ENCODE results near the gene SLC25A38.
A peak's percentile ranks its signal among the peaks of the same experiment; 100 is the strongest.

The SLC25A38 gene

GRCh38 chr3:39378088-39378487 lies 5.1 kb upstream of the SLC25A38 start:
- TF ChIP-seq CTCF (IDR thresholded peaks at IDR 0.05; ENCODE audit: low read depth, low read length, missing control alignments): peak; percentile 82
- DNase-seq (ENCODE audit: extremely low read depth, low read depth): no peak
- no peak overlapping the region for H3K4me3 ChIP-seq (replicated peaks; ENCODE audit: low read depth, low read length)

GRCh38 chr3:39378957-39379777 lies 4.0 kb upstream of the SLC25A38 start:
- no peak for TF ChIP-seq CTCF (IDR thresholded peaks at IDR 0.05; ENCODE audit: low read depth, low read length, missing control alignments)

GRCh38 chr3:39379778-39380155 lies 3.4 kb upstream of the SLC25A38 start:
- no peak overlapping the region for H3K4me3 ChIP-seq (replicated peaks; ENCODE audit: low read depth, low read length)
- no peak for DNase-seq (ENCODE audit: extremely low read depth, low read depth)
- no peak for TF ChIP-seq CTCF (IDR thresholded peaks at IDR 0.05; ENCODE audit: low read depth, low read length, missing control alignments)

More at GRCh38 chr3:39378957-39379777, 4.0 kb upstream of the SLC25A38 start:
- H3K4me3 ChIP-seq (replicated peaks; ENCODE audit: low read depth, low read length): no peak overlapping the region
- no peak for DNase-seq (ENCODE audit: extremely low read depth, low read depth)

- H3K4me3 ChIP-seq (replicated peaks; ENCODE audit: low read depth, low read length): no peak overlapping the region
- no peak for TF ChIP-seq CTCF (IDR thresholded peaks at IDR 0.05; ENCODE audit: low read depth, low read length, missing control alignments)
- DNase-seq (ENCODE audit: extremely low read depth, low read depth): no peak
Observed at GRCh38 chr3:39381432-39381831, 1.7 kb upstream of the SLC25A38 start.

GRCh38 chr3:39383881-39384664 lies 903 bp downstream of the SLC25A38 start:
- TF ChIP-seq CTCF (IDR thresholded peaks at IDR 0.05; ENCODE audit: low read depth, low read length, missing control alignments): no peak
- H3K4me3 ChIP-seq (replicated peaks; ENCODE audit: low read depth, low read length): peak overlapping the region; percentile 90
- DNase-seq (ENCODE audit: extremely low read depth, low read depth): peak; percentile 61

- no peak for TF ChIP-seq CTCF (IDR thresholded peaks at IDR 0.05; ENCODE audit: low read depth, low read length, missing control alignments)
- no peak for DNase-seq (ENCODE audit: extremely low read depth, low read depth)
- peak overlapping the region; percentile 90 for H3K4me3 ChIP-seq (replicated peaks; ENCODE audit: low read depth, low read length)
Observed at GRCh38 chr3:39384665-39385000, 1.5 kb downstream of the SLC25A38 start.
